Middle frontal gyrus (tissue), 1 donor: ENCODE measurements around the gene C1GALT1C1.

Experiments
- DNase-seq: peaks from one replicate; pipeline ENCODE4 v3.0.0-alpha.2; 2015; ENCODE audit warnings: low spot score; ENCODE audit errors: extremely low spot score

The C1GALT1C1 gene

DNA sequence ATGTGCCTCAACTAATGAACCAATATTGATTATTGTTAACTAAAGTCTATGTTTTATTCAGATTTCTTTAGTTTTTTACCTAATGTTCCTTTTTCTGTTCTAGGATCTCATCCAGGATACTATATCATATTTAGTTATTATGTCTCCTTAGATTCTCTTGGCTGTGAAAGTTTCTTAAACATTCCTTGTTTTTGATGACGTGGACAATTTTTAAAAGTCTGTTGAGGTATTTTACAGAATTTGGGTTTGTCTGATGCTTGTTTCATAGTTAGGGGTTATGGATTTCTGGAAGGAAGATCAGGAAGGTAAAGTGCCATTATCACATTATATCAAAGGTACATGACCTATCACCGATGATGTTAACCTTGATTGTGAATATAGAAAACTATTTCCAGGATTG is 44.2 kb downstream of the C1GALT1C1 start:
- no peak for DNase-seq
